ENCODE measurements around the gene NINJ2.

- no peak for TF ChIP-seq CTCF (conservative IDR thresholded peaks at IDR 0.05)
- TF ChIP-seq ZFX (IDR thresholded peaks at IDR 0.05): no peak
These were observed 24.2 kb downstream of the NINJ2 start for GRCh38 chr12:638953-639557.
